GM12865 (cell line): ENCODE data around the gene PIR.
A peak's percentile ranks its signal among the peaks of the same experiment; 100 is the strongest.

ENCODE experiments used
- DNase-seq: peaks from one replicate; pipeline ENCODE4 v3.0.0; 2010; ENCODE audit warnings: low read depth
- H3K4me3 ChIP-seq: 2 replicates; pipeline ENCODE4 v1.5.1; 2011; ENCODE audit warnings: mild to moderate bottlenecking, low read depth, low read length, control low read depth
- CTCF ChIP-seq: IDR thresholded peaks from 2 replicates; pipeline ENCODE4 v1.5.1; 2011; ENCODE audit warnings: low read length, control low read depth, low read depth, inconsistent platforms; ENCODE audit not compliant: insufficient read depth; ENCODE audit errors: missing control alignments

Gene PIR

GRCh38 chrX:15496824-15497223 is 3.7 kb upstream of the PIR start:
- no peak for DNase-seq
- H3K4me3 ChIP-seq = no peak overlapping the region
- TF ChIP-seq CTCF = no peak

GRCh38 chrX:15495801-15496200 is 2.7 kb upstream of the PIR start:
- DNase-seq = no peak
- no peak overlapping the region for H3K4me3 ChIP-seq
- TF ChIP-seq CTCF = no peak

DNA sequence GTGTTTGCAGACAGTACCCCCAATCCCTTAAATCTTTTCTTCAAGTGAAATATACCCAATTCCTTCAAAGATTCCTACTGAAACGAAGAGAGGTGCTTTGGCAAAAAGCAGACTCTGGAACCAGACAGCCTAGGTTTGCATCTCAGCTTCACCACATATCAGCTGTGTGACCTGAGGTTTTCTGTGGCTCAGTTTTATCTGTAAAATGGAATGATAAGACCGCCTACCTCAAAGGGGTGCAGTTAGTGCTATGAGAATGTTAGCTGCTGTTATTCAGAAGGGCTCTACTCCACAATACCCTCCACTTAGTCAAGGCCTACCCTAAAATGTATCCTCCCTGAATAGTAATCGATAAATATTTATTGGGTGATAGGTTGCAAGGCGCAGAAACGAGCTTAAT is 664 bp downstream of the PIR start:
- DNase-seq = no peak
- no peak for TF ChIP-seq CTCF
- peak overlapping the region; percentile 53 for H3K4me3 ChIP-seq

GRCh38 chrX:15483891-15484290 is 9.2 kb downstream of the PIR start:
- no peak overlapping the region for H3K4me3 ChIP-seq
- TF ChIP-seq CTCF = no peak
- no peak for DNase-seq

- no peak for DNase-seq
- no peak overlapping the region for H3K4me3 ChIP-seq
- TF ChIP-seq CTCF = no peak
These were observed 17.6 kb downstream of the PIR start for GRCh38 chrX:15475486-15475885.

DNA sequence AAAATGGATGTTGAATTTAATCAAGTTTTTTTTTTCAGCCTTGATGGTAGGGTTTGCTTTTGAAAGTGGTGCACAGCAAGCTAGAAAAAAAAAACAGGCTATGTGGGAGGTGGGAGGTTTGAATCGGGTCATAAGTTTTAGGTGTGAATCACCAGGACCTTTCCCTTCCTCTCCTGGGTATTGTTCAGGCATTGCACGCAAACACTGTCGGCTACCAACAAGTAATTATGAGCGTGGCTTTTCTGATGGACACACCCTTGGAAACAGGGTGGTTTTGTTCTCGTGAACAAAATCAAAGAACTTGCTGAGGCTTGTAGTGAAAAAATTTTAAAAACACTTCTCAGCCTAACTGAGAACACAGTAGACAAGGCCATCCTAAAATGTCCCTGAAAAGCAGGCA is 18.1 kb downstream of the PIR start:
- TF ChIP-seq CTCF = no peak
- H3K4me3 ChIP-seq = no peak overlapping the region
- DNase-seq = no peak

DNA sequence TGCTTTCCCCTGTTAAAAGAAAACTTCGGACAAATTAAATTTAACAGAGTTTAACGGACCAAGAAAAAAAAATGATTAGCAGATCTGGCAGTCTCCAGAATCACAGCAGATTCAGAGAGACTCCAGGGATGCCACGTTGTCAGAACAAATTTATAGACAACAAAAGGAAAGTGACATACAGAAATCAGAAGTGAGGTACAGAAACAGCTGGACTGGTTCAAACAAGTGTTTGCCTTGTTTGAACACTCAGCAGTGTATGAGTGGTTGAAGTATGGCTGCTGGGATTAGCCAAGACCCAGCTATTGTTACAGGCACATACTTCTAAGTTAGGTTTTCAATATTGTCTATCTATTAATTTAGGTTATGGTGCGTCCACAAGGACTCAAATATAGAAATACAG is 19.1 kb downstream of the PIR start:
- H3K4me3 ChIP-seq = no peak overlapping the region
- no peak for TF ChIP-seq CTCF
- DNase-seq = no peak
